H9 (cell line): Measurements from ENCODE around the gene LMTK2. TPM values are rescaled to one million over a fixed set of nuclear protein-coding genes. Genes with fewer than 3 reads are reported as not detected.
A peak's percentile ranks its signal among the peaks of the same experiment; 100 is the strongest.

Experiments
- DNase-seq: peaks from one replicate; pipeline ENCODE4 v3.0.0-alpha.2; 2017
- H2AFZ ChIP-seq: one replicate; pipeline ENCODE4 v1.6.1; 2013; ENCODE audit warnings: mild to moderate bottlenecking, low read length, control low read depth, moderate library complexity
- H2AK5ac ChIP-seq: 2 replicates; pipeline ENCODE4 v1.6.1; 2013; ENCODE audit warnings: low read length, control low read depth, mixed read lengths; ENCODE audit not compliant: insufficient read length
- H2BK120ac ChIP-seq: one replicate; pipeline ENCODE4 v1.6.1; 2013; ENCODE audit warnings: low read depth, mild to moderate bottlenecking, low read length, control low read depth, inconsistent platforms; ENCODE audit not compliant: poor library complexity, severe bottlenecking
- H2BK12ac ChIP-seq: 2 replicates; pipeline ENCODE4 v1.6.1; 2013; ENCODE audit warnings: low read length, control low read depth, mixed read lengths, low read depth; ENCODE audit not compliant: insufficient read length
- H2BK15ac ChIP-seq: 2 replicates; pipeline ENCODE4 v1.6.1; 2013; ENCODE audit warnings: low read depth, low read length, control low read depth
- H2BK20ac ChIP-seq: one replicate; pipeline ENCODE4 v1.6.1; 2013; ENCODE audit warnings: low read depth, mild to moderate bottlenecking, low read length, control low read depth, inconsistent platforms; ENCODE audit not compliant: poor library complexity, severe bottlenecking
- H2BK5ac ChIP-seq: 2 replicates; pipeline ENCODE4 v1.6.1; 2013; ENCODE audit warnings: low read length, control low read depth, mixed read lengths; ENCODE audit not compliant: insufficient read length
- H3K14ac ChIP-seq: 2 replicates; pipeline ENCODE4 v1.6.1; 2013; ENCODE audit warnings: low read length, control low read depth; ENCODE audit not compliant: insufficient read depth
- H3K18ac ChIP-seq: 2 replicates; pipeline ENCODE4 v1.6.1; 2013; ENCODE audit warnings: low read depth, mild to moderate bottlenecking, mixed read lengths, low read length, control low read depth; ENCODE audit not compliant: insufficient read length
- H3K23ac ChIP-seq: 2 replicates; pipeline ENCODE4 v1.6.1; 2013; ENCODE audit warnings: low read length, control low read depth, mixed read lengths, low read depth; ENCODE audit not compliant: insufficient read length
- H3K23me2 ChIP-seq: 2 replicates; pipeline ENCODE4 v1.6.1; 2013; ENCODE audit warnings: low read depth, mild to moderate bottlenecking, mixed read lengths, low read length, control low read depth; ENCODE audit not compliant: insufficient read length, poor library complexity, severe bottlenecking
- H3K27ac ChIP-seq: 2 replicates; pipeline ENCODE4 v1.5.1; 2013; ENCODE audit warnings: low read length, control low read depth, mixed read lengths, low read depth; ENCODE audit not compliant: insufficient read length
- H3K27me3 ChIP-seq: 2 replicates; pipeline ENCODE4 v1.6.1; 2013; ENCODE audit warnings: low read length, control low read depth, inconsistent platforms; ENCODE audit not compliant: insufficient read depth
- H3K4ac ChIP-seq: 2 replicates; pipeline ENCODE4 v1.6.1; 2013; ENCODE audit warnings: low read depth, mild to moderate bottlenecking, control low read depth, inconsistent platforms, low read length, moderate library complexity
- H3K4me1 ChIP-seq: 2 replicates; pipeline ENCODE4 v1.6.1; 2013; ENCODE audit warnings: low read length, control low read depth, inconsistent platforms; ENCODE audit not compliant: insufficient read depth
- H3K4me2 ChIP-seq: 2 replicates; pipeline ENCODE4 v1.6.1; 2013; ENCODE audit warnings: low read length, control low read depth, mixed read lengths; ENCODE audit not compliant: insufficient read length, insufficient read depth
- H3K56ac ChIP-seq: 2 replicates; pipeline ENCODE4 v1.6.1; 2013; ENCODE audit warnings: low read depth, mild to moderate bottlenecking, mixed read lengths, low read length, control low read depth; ENCODE audit not compliant: insufficient read length
- H3K79me1 ChIP-seq: 2 replicates; pipeline ENCODE4 v1.6.1; 2013; ENCODE audit warnings: low read depth, mild to moderate bottlenecking, moderate library complexity, low read length, control low read depth, inconsistent platforms; ENCODE audit not compliant: insufficient read depth, poor library complexity, severe bottlenecking
- H3K79me2 ChIP-seq: 2 replicates; pipeline ENCODE4 v1.6.1; 2013; ENCODE audit warnings: low read length, control low read depth, inconsistent platforms; ENCODE audit not compliant: insufficient read depth
- H3K9ac ChIP-seq: 2 replicates; pipeline ENCODE4 v1.6.1; 2013; ENCODE audit warnings: low read length, control low read depth, mixed read lengths; ENCODE audit not compliant: insufficient read length; ENCODE audit errors: extremely low read depth
- H3K9me3 ChIP-seq: one replicate; pipeline ENCODE4 v1.6.1; 2013; ENCODE audit warnings: low read depth, low read length, inconsistent platforms; ENCODE audit not compliant: control insufficient read depth
- H3T11ph ChIP-seq: one replicate; pipeline ENCODE4 v1.6.1; 2013; ENCODE audit warnings: mild to moderate bottlenecking, low read length, control low read depth, inconsistent platforms
- H4K20me1 ChIP-seq: one replicate; pipeline ENCODE4 v1.6.1; 2013; ENCODE audit not compliant: control insufficient read depth, insufficient read length, insufficient read depth
- H4K5ac ChIP-seq: 2 replicates; pipeline ENCODE4 v1.6.1; 2013; ENCODE audit warnings: low read depth, mild to moderate bottlenecking, mixed read lengths, low read length, control low read depth; ENCODE audit not compliant: insufficient read length
- H4K8ac ChIP-seq: replicated peaks from 2 replicates; pipeline ENCODE4 v1.6.1; 2013; ENCODE audit warnings: low read length, control low read depth, mixed read lengths, low read depth; ENCODE audit not compliant: insufficient read length
- H4K91ac ChIP-seq: 2 replicates; pipeline ENCODE4 v1.6.1; 2013; ENCODE audit warnings: low read depth, mild to moderate bottlenecking, moderate library complexity, mixed read lengths, low read length, control low read depth; ENCODE audit not compliant: insufficient read length
- H3K27ac Mint-ChIP-seq, 3 experiments: 2 replicates in 2 of 3; 3 replicates in 1 of 3; pipeline ENCODE4 v1.8.0; 2020 to 2021; ENCODE audit warnings: mixed read lengths in 3 of 3, mild to moderate bottlenecking in 1 of 3, moderate library complexity in 1 of 3
- H3K27me3 Mint-ChIP-seq: 2 replicates; pipeline ENCODE4 v1.8.0; 2021; ENCODE audit warnings: low read depth, mild to moderate bottlenecking, moderate library complexity, mixed read lengths
- H3K36me3 Mint-ChIP-seq, 3 experiments: 2 replicates in 2 of 3; 3 replicates in 1 of 3; pipeline ENCODE4 v1.8.0; 2020 to 2021; ENCODE audit warnings: low read depth in 3 of 3, mixed read lengths in 3 of 3; ENCODE audit not compliant: insufficient read depth in 1 of 3
- H3K4me1 Mint-ChIP-seq, 2 experiments: 2 replicates each; pipeline ENCODE4 v1.8.0; 2020; ENCODE audit warnings: mixed read lengths in 2 of 2
- H3K4me3 Mint-ChIP-seq, 2 experiments: 2 replicates in 1 of 2; 3 replicates in 1 of 2; pipeline ENCODE4 v1.8.0; 2020 to 2021; ENCODE audit warnings: mild to moderate bottlenecking in 2 of 2, mixed read lengths in 2 of 2, moderate library complexity in 1 of 2
- H3K9me3 Mint-ChIP-seq, 2 experiments: 2 replicates in 1 of 2; 3 replicates in 1 of 2; pipeline ENCODE4 v1.8.0; 2020; ENCODE audit warnings: mild to moderate bottlenecking in 2 of 2, mixed read lengths in 2 of 2, moderate library complexity in 1 of 2
- CTCF ChIP-seq: fragments of 200-600 bp; sonication (generic); conservative IDR thresholded peaks from 3 replicates; pipeline ENCODE4 v1.8.0; 2021; ENCODE audit warnings: antibody characterized with exemption, mild to moderate bottlenecking
- WGBS: extraction: QIAGEN DNeasy Blood & Tissue Kit; methylation state at CpG from one replicate; pipeline ENCODE4 v1.1.7; 2013; ENCODE audit warnings: missing lambda C conversion rate, low lambda C conversion rate, mixed read lengths; ENCODE audit not compliant: insufficient read length; ENCODE audit errors: extremely low coverage; 5-methylcytosine and 5-hydroxymethylcytosine counted together
- total RNA-seq: library from RNA; stranded (reverse); gene quantifications from 2 replicates; pipeline ENCODE4 v1.2.1, GENCODE V29; 2021

LMTK2 gene
- total RNA-seq, 1 experiment from 2014 or later, result 24.9 TPM

GRCh38 chr7:98248156-98248555 lies 141.5 kb downstream of the LMTK2 start:
- Histone ChIP-seq H4K20me1 (no peaks in the 10 kb centered on the region), H3K27ac (no peak overlapping the region), H3K79me2 (no peaks in the 10 kb centered on the region), H3T11ph (no peak overlapping the region), H2BK12ac (no peak overlapping the region), H3K18ac (no peak overlapping the region), H3K9me3 (no peaks in the 10 kb centered on the region), H3K23me2 (peaks cover 6% of the 10 kb centered on the region), H4K5ac (no peak overlapping the region), H4K91ac (no peak overlapping the region), H3K27me3 (no peaks in the 10 kb centered on the region), H2AFZ (no peak overlapping the region), H3K4me2 (no peak overlapping the region), H3K56ac (no peak overlapping the region), H3K79me1 (no peaks in the 10 kb centered on the region), H3K4ac (no peak overlapping the region), H3K4me1 (no peaks in the 10 kb centered on the region), H3K23ac (no peak overlapping the region), H3K14ac (no peak overlapping the region), H2BK120ac (no peak overlapping the region), H2BK5ac (no peak overlapping the region), H3K9ac (no peak overlapping the region), H2BK20ac (no peak overlapping the region), H4K8ac (no peak overlapping the region), H2AK5ac (no peak overlapping the region), H2BK15ac (no peak overlapping the region)
- no CpG with 5 or more reads among the region's 12 CpGs for WGBS
- no peak for DNase-seq
- no peak overlapping the region for H3K4me3 Mint-ChIP-seq
- peaks cover 14 to 19% of the 10 kb centered on the region in 2 experiments for H3K4me1 Mint-ChIP-seq
- no peak for TF ChIP-seq CTCF
- H3K36me3 Mint-ChIP-seq, result no peaks in the 10 kb centered on the region; a peak in 2 of 7 replicates
- H3K9me3 Mint-ChIP-seq, result no peaks in the 10 kb centered on the region
- H3K27ac Mint-ChIP-seq, result 0 out of 7 replicates have a peak overlapping the region, but pooled peaks of 1 of the 3 experiments have one; percentile 44
- H3K27me3 Mint-ChIP-seq, result no peaks in the 10 kb centered on the region
